ENCODE measurements around the gene BTBD1.
"Not testable (repeated sequence)": the region's sequence is repeated elsewhere in the genome, so short reads cannot be mapped to it uniquely, and the experiment has no call there.

The BTBD1 gene

GRCh38 chr15:83057696-83058376 is 9.2 kb downstream of the BTBD1 start:
- no peak for DNase-seq (ENCODE audit: low read depth)
- no peak for TF ChIP-seq CTCF (conservative IDR thresholded peaks at IDR 0.05; ENCODE audit: low read depth, low read length)
- no peak overlapping the region for H3K4me3 ChIP-seq (ENCODE audit: low read depth, low read length)

- no peak for DNase-seq (ENCODE audit: low read depth)
- H3K4me3 ChIP-seq (ENCODE audit: low read depth, low read length) = no peak overlapping the region
- TF ChIP-seq CTCF (conservative IDR thresholded peaks at IDR 0.05; ENCODE audit: low read depth, low read length) = no peak
Observed at GRCh38 chr15:83057002-83057401, 10.1 kb downstream of the BTBD1 start.

- H3K4me3 ChIP-seq (ENCODE audit: low read depth, low read length) = no peak overlapping the region
- DNase-seq (ENCODE audit: low read depth) = peak; percentile 80
- no peak for TF ChIP-seq CTCF (conservative IDR thresholded peaks at IDR 0.05; ENCODE audit: low read depth, low read length)
Observed at GRCh38 chr15:83053151-83053550, 13.9 kb downstream of the BTBD1 start.

GRCh38 chr15:83046558-83047127 is 20.4 kb downstream of the BTBD1 start:
- TF ChIP-seq CTCF (conservative IDR thresholded peaks at IDR 0.05; ENCODE audit: low read depth, low read length) = no peak
- no peak overlapping the region for H3K4me3 ChIP-seq (ENCODE audit: low read depth, low read length)
- DNase-seq (ENCODE audit: low read depth) = peak; percentile 71

- TF ChIP-seq CTCF (conservative IDR thresholded peaks at IDR 0.05; ENCODE audit: low read depth, low read length) = no peak
- H3K4me3 ChIP-seq (ENCODE audit: low read depth, low read length) = no peak overlapping the region
- DNase-seq (ENCODE audit: low read depth) = no peak
Observed at GRCh38 chr15:83044156-83044555, 22.9 kb downstream of the BTBD1 start.

- no peak for TF ChIP-seq CTCF (conservative IDR thresholded peaks at IDR 0.05; ENCODE audit: low read depth, low read length)
- no peak overlapping the region for H3K4me3 ChIP-seq (ENCODE audit: low read depth, low read length)
- no peak for DNase-seq (ENCODE audit: low read depth)
Observed at GRCh38 chr15:83039206-83039605, 27.8 kb downstream of the BTBD1 start.

GRCh38 chr15:83036253-83036652 is 30.8 kb downstream of the BTBD1 start:
- no peak for DNase-seq (ENCODE audit: low read depth)
- no peak for TF ChIP-seq CTCF (conservative IDR thresholded peaks at IDR 0.05; ENCODE audit: low read depth, low read length)
- H3K4me3 ChIP-seq (ENCODE audit: low read depth, low read length) = no peak overlapping the region

- H3K4me3 ChIP-seq (ENCODE audit: low read depth, low read length); DNase-seq (ENCODE audit: low read depth): not testable (repeated sequence)
Observed at GRCh38 chr15:83031234-83031633, 35.8 kb downstream of the BTBD1 start.

All from choroid plexus epithelial cell (primary cell).